Neural cell (in vitro differentiated cells): ENCODE results near the gene ASCC2. TPM values are rescaled to one million over a fixed set of nuclear protein-coding genes. Genes with fewer than 3 reads are reported as not detected.

Source experiments
- H2AFZ ChIP-seq: fragments of 200-600, 300-800 bp; sonication (generic), shearing (Covaris generic); 2 replicates; pipeline ENCODE4 v1.6.0; 2014; ENCODE audit warnings: low read depth, mild to moderate bottlenecking, antibody characterized with exemption, low read length, moderate library complexity
- H3F3A ChIP-seq: fragments of 200-600 bp; shearing (Covaris generic); 2 replicates; pipeline ENCODE4 v1.6.1; 2016; ENCODE audit warnings: mild to moderate bottlenecking, moderate library complexity, mixed read lengths, antibody characterized with exemption, low read length; ENCODE audit not compliant: insufficient read depth, poor library complexity, severe bottlenecking
- H3K27ac ChIP-seq: fragments of 200-600, 300-800 bp; sonication (generic), shearing (Covaris generic); 2 replicates; pipeline ENCODE4 v1.5.1; 2014; ENCODE audit warnings: mild to moderate bottlenecking, low read length, moderate library complexity
- H3K27me3 ChIP-seq: fragments of 300-800, 200-600 bp; sonication (generic), shearing (Covaris generic); 2 replicates; pipeline ENCODE4 v1.6.0; 2014; ENCODE audit warnings: mild to moderate bottlenecking, low read depth, low read length, moderate library complexity; ENCODE audit not compliant: insufficient read depth
- H3K36me3 ChIP-seq: fragments of 300-800, 200-600 bp; sonication (generic), shearing (Covaris generic); 2 replicates; pipeline ENCODE4 v1.5.1; 2014; ENCODE audit warnings: mild to moderate bottlenecking, antibody characterized with exemption, low read length, moderate library complexity; ENCODE audit not compliant: insufficient read depth
- H3K4me2 ChIP-seq: fragments of 300-800, 200-600 bp; sonication (generic), shearing (Covaris generic); 2 replicates; pipeline ENCODE4 v1.6.0; 2014; ENCODE audit warnings: mild to moderate bottlenecking, low read length
- H3K4me3 ChIP-seq: fragments of 300-800, 200-600 bp; sonication (generic), shearing (Covaris generic); 2 replicates; pipeline ENCODE4 v1.5.1; 2014; ENCODE audit warnings: mild to moderate bottlenecking, low read length, moderate library complexity
- H3K79me2 ChIP-seq: fragments of 200-600 bp; shearing (Covaris generic); replicated peaks from 2 replicates; pipeline ENCODE4 v1.6.0; 2014; ENCODE audit warnings: mild to moderate bottlenecking, low read length, moderate library complexity; ENCODE audit not compliant: insufficient read depth
- H3K9ac ChIP-seq: fragments of 300-800, 200-600 bp; sonication (generic), shearing (Covaris generic); 2 replicates; pipeline ENCODE4 v1.6.1; 2016; ENCODE audit warnings: mild to moderate bottlenecking, low read length, mixed read lengths
- H3K9me2 ChIP-seq: fragments of 200-600 bp; shearing (Covaris generic); 2 replicates; pipeline ENCODE4 v1.6.1; 2016; ENCODE audit warnings: mild to moderate bottlenecking, low read length, mixed read lengths; ENCODE audit not compliant: insufficient read depth
- H3K9me3 ChIP-seq: fragments of 200-600, 300-800 bp; sonication (generic), shearing (Covaris generic); 2 replicates; pipeline ENCODE4 v1.6.1; 2016; ENCODE audit warnings: mild to moderate bottlenecking, mixed run types, low read length, moderate library complexity, mixed read lengths
- H4K20me1 ChIP-seq: fragments of 200-600 bp; shearing (Covaris generic); 2 replicates; pipeline ENCODE4 v1.6.1; 2016; ENCODE audit warnings: mild to moderate bottlenecking, mixed run types; ENCODE audit not compliant: insufficient read depth
- EP300 ChIP-seq: fragments of 450-650 bp; conservative IDR thresholded peaks from 2 replicates; pipeline ENCODE4 v1.6.1; 2014; ENCODE audit warnings: antibody characterized with exemption, mild to moderate bottlenecking, moderate library complexity; ENCODE audit not compliant: poor library complexity, severe bottlenecking
- EZH2 ChIP-seq: fragments of 200-600, 300-800 bp; shearing (Covaris generic), sonication (generic); IDR thresholded peaks from 2 replicates; pipeline ENCODE4 v1.6.1; 2014; ENCODE audit warnings: antibody characterized with exemption, low read length, borderline replicate concordance, mild to moderate bottlenecking; ENCODE audit not compliant: insufficient read depth, poor library complexity, severe bottlenecking
- MXI1 ChIP-seq: fragments of 450-650 bp; conservative IDR thresholded peaks from 2 replicates; pipeline ENCODE4 v1.6.1; 2014; ENCODE audit warnings: antibody characterized with exemption, mild to moderate bottlenecking; ENCODE audit not compliant: poor library complexity, severe bottlenecking
- POLR2AphosphoS5 ChIP-seq: IDR thresholded peaks from 2 replicates; pipeline ENCODE4 v1.6.1; 2012
- RAD21 ChIP-seq: fragments of 450-650 bp; conservative IDR thresholded peaks from 2 replicates; pipeline ENCODE4 v1.6.1; 2014; ENCODE audit warnings: antibody characterized with exemption, mild to moderate bottlenecking, moderate library complexity
- SMC3 ChIP-seq: fragments of 450-650 bp; conservative IDR thresholded peaks from 2 replicates; pipeline ENCODE4 v1.6.1; 2014; ENCODE audit warnings: antibody characterized with exemption, mild to moderate bottlenecking, moderate library complexity; ENCODE audit not compliant: poor library complexity
- polyA plus RNA-seq: library from polyadenylated mRNA; depleted of rRNA; stranded (reverse); fragments of >200 nt; gene quantifications from 2 replicates; pipeline ENCODE4 v1.2.3, GENCODE V29; 2014
- TF ChIP-seq, protein P1 (sequence below): IDR thresholded peaks from 2 replicates; pipeline ENCODE4 v1.6.1; 2012; ENCODE audit warnings: borderline replicate concordance

ASCC2 gene
- polyA plus RNA-seq, 1 donor from 2014 or later = 26.2 TPM

DNA sequence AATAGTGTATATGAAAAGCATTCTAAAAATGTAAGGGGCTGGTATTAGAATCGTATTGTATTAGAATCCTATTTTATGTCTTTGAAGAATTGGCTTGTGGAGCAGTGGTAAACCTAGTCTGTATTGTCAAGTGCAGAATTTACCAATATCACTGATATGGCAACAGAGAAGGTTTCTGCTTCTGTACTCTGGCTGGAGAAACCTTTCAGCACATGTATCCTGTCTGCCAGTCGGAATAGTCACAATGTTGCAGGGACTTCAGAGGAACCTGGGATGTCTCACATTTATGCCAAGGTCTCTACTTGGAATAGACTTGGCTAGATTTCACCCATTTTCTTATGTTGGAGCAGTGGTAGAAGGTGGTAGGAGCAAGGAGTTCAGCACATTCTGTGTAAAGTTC is 49.3 kb upstream of the ASCC2 start:
- Histone ChIP-seq H3K9me3 (no peaks in the 10 kb centered on the region), H3K9me2 (no peaks in the 10 kb centered on the region), H2AFZ (no peak overlapping the region), H3F3A (no peaks in the 10 kb centered on the region), H3K36me3 (no peaks in the 10 kb centered on the region), H3K4me3 (peak overlapping the region; percentile 99), H3K9ac (no peak overlapping the region), H3K4me2 (no peak overlapping the region), H4K20me1 (peaks cover 6% of the 10 kb centered on the region), H3K27ac (no peak overlapping the region), H3K27me3 (no peaks in the 10 kb centered on the region), H3K79me2 (peaks cover 89% of the 10 kb centered on the region)
- TF ChIP-seq RAD21 (no peak), SMC3 (no peak), MXI1 (no peak), POLR2AphosphoS5 (no peak)
- TF ChIP-seq, protein P1, sequence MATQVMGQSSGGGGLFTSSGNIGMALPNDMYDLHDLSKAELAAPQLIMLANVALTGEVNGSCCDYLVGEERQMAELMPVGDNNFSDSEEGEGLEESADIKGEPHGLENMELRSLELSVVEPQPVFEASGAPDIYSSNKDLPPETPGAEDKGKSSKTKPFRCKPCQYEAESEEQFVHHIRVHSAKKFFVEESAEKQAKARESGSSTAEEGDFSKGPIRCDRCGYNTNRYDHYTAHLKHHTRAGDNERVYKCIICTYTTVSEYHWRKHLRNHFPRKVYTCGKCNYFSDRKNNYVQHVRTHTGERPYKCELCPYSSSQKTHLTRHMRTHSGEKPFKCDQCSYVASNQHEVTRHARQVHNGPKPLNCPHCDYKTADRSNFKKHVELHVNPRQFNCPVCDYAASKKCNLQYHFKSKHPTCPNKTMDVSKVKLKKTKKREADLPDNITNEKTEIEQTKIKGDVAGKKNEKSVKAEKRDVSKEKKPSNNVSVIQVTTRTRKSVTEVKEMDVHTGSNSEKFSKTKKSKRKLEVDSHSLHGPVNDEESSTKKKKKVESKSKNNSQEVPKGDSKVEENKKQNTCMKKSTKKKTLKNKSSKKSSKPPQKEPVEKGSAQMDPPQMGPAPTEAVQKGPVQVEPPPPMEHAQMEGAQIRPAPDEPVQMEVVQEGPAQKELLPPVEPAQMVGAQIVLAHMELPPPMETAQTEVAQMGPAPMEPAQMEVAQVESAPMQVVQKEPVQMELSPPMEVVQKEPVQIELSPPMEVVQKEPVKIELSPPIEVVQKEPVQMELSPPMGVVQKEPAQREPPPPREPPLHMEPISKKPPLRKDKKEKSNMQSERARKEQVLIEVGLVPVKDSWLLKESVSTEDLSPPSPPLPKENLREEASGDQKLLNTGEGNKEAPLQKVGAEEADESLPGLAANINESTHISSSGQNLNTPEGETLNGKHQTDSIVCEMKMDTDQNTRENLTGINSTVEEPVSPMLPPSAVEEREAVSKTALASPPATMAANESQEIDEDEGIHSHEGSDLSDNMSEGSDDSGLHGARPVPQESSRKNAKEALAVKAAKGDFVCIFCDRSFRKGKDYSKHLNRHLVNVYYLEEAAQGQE = no peak

GRCh38 chr22:29886596-29886995 is 48.5 kb upstream of the ASCC2 start:
- Histone ChIP-seq H3K9me3 (no peaks in the 10 kb centered on the region), H3K4me2 (peak overlapping the region; percentile 40), H3F3A (no peaks in the 10 kb centered on the region), H3K27ac (no peak overlapping the region), H3K36me3 (no peaks in the 10 kb centered on the region), H3K27me3 (no peaks in the 10 kb centered on the region), H3K9ac (no peak overlapping the region), H4K20me1 (peaks cover 6% of the 10 kb centered on the region), H3K4me3 (peak overlapping the region; percentile 99), H2AFZ (no peak overlapping the region), H3K9me2 (no peaks in the 10 kb centered on the region), H3K79me2 (peaks cover 82% of the 10 kb centered on the region)
- TF ChIP-seq, protein P1 = no peak
- no peak for TF ChIP-seq EP300

DNA sequence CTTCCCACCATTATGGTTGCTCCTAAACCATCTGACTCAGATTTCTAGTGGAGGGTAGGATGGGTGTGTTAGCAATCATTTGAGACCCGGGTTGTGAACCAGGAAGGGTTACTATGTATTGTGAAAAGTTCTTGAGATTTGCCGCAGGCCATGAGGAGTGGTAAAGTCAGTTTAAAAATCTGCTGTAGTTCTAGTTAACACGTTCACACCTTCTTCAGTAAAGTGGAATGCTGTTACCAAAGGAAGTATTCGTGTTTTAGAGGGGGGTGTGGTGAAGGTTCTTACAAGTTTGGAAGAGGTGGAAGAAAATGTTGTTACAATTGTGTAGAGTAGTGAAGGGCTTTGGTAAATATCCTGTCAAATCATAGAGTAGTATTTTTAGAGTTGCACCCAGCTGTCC is 47.5 kb upstream of the ASCC2 start:
- Histone ChIP-seq H3K27ac (no peak overlapping the region), H3K4me2 (peak overlapping the region; percentile 40), H2AFZ (no peak overlapping the region)

More for the DNA sequence above, 47.5 kb upstream of the ASCC2 start:
- TF ChIP-seq EP300 (no peak), MXI1 (no peak), SMC3 (no peak), POLR2AphosphoS5 (no peak), EZH2 (no peak), RAD21 (no peak)
- TF ChIP-seq, protein P1 = no peak
- Histone ChIP-seq H3K27me3 (no peaks in the 10 kb centered on the region), H3K9me3 (no peaks in the 10 kb centered on the region), H3K9ac (no peak overlapping the region), H3K79me2 (peaks cover 74% of the 10 kb centered on the region), H3K4me3 (peak overlapping the region; percentile 99), H3K36me3 (no peaks in the 10 kb centered on the region), H3F3A (no peaks in the 10 kb centered on the region), H4K20me1 (peaks cover 6% of the 10 kb centered on the region), H3K9me2 (no peaks in the 10 kb centered on the region)
